ENCODE data around the gene KDM3A.

Gene KDM3A

GRCh38 chr2:86498468-86499260, 57.5 kb downstream of the KDM3A start:
- ChIA-PET POLR2A (no interaction called here), CTCF (interaction anchor here (0.7 kb wide), 1 partner anchor 95 kb away, joined by 3 read pairs; no protein-coding TSS in a partner anchor)
- no peak for DNase-seq (ENCODE audit: extremely low spot score)
- TF ChIP-seq BHLHE40 (IDR thresholded peaks at IDR 0.05; ENCODE audit: borderline replicate concordance) (no peak), CTBP1 (IDR thresholded peaks at IDR 0.05; ENCODE audit: borderline replicate concordance) (no peak), ELF4 (IDR thresholded peaks at IDR 0.05) (no peak), PKNOX1 (IDR thresholded peaks at IDR 0.05) (no peak), ZNF384 (IDR thresholded peaks at IDR 0.05) (no peak), FOXM1 (IDR thresholded peaks at IDR 0.05; ENCODE audit: borderline replicate concordance) (no peak), FOXK2 (IDR thresholded peaks at IDR 0.05) (no peak), TARDBP (IDR thresholded peaks at IDR 0.05) (no peak), LEF1 (IDR thresholded peaks at IDR 0.05; ENCODE audit: borderline replicate concordance) (no peak), SP1 (IDR thresholded peaks at IDR 0.05) (no peak), ARNT (IDR thresholded peaks at IDR 0.05) (no peak), SUZ12 (IDR thresholded peaks at IDR 0.05) (no peak), NFRKB (IDR thresholded peaks at IDR 0.05) (no peak), L3MBTL2 (conservative IDR thresholded peaks at IDR 0.05) (no peak)

GRCh38 chr2:86499326-86499725, 58.2 kb downstream of the KDM3A start:
- no peak for TF ChIP-seq HDGF (IDR thresholded peaks at IDR 0.05; ENCODE audit: borderline replicate concordance)
- no peak for TF ChIP-seq ZNF384 (IDR thresholded peaks at IDR 0.05)
- no peak for TF ChIP-seq ELF4 (IDR thresholded peaks at IDR 0.05)
- no peak for DNase-seq (ENCODE audit: extremely low spot score)
- CTCF ChIA-PET: interaction anchor here (0.7 kb wide), 1 partner anchor 96 kb away, joined by 3 read pairs; no protein-coding TSS in a partner anchor
- POLR2A ChIA-PET: no interaction called here

GRCh38 chr2:86500325-86501083, 59.3 kb downstream of the KDM3A start:
- TF ChIP-seq FOXK2 (IDR thresholded peaks at IDR 0.05) (no peak), CTBP1 (IDR thresholded peaks at IDR 0.05; ENCODE audit: borderline replicate concordance) (no peak), ELF4 (IDR thresholded peaks at IDR 0.05) (no peak), TARDBP (IDR thresholded peaks at IDR 0.05) (no peak), L3MBTL2 (conservative IDR thresholded peaks at IDR 0.05) (no peak), FOXM1 (IDR thresholded peaks at IDR 0.05; ENCODE audit: borderline replicate concordance) (no peak), NFRKB (IDR thresholded peaks at IDR 0.05) (no peak), BHLHE40 (IDR thresholded peaks at IDR 0.05; ENCODE audit: borderline replicate concordance) (no peak), HDGF (IDR thresholded peaks at IDR 0.05; ENCODE audit: borderline replicate concordance) (no peak), SP1 (IDR thresholded peaks at IDR 0.05) (no peak), SUZ12 (IDR thresholded peaks at IDR 0.05) (no peak), FOXA1 (IDR thresholded peaks at IDR 0.05) (no peak), ZNF384 (IDR thresholded peaks at IDR 0.05) (no peak), PKNOX1 (IDR thresholded peaks at IDR 0.05) (no peak), LEF1 (IDR thresholded peaks at IDR 0.05; ENCODE audit: borderline replicate concordance) (no peak), ARNT (IDR thresholded peaks at IDR 0.05) (no peak)
- ChIA-PET POLR2A (no interaction called here), CTCF (no interaction called here)
- DNase-seq (ENCODE audit: extremely low spot score): no peak

GRCh38 chr2:86507600-86507999, 66.4 kb downstream of the KDM3A start:
- no peak for DNase-seq (ENCODE audit: extremely low spot score)
- CTCF ChIA-PET: interaction anchor here (0.8 kb wide), 1 partner anchor 302 kb away, joined by 4 read pairs; no protein-coding TSS in a partner anchor
- POLR2A ChIA-PET: no interaction called here
- TF ChIP-seq BHLHE40 (IDR thresholded peaks at IDR 0.05; ENCODE audit: borderline replicate concordance): no peak
- no peak for TF ChIP-seq NFRKB (IDR thresholded peaks at IDR 0.05)

GRCh38 chr2:86510436-86510933, 69.3 kb downstream of the KDM3A start:
- POLR2A ChIA-PET: no interaction called here
- no peak for DNase-seq (ENCODE audit: extremely low spot score)
- CTCF ChIA-PET: no interaction called here
- TF ChIP-seq PKNOX1 (IDR thresholded peaks at IDR 0.05): no peak
- no peak for TF ChIP-seq ARNT (IDR thresholded peaks at IDR 0.05)

- POLR2A ChIA-PET: no interaction called here
- TF ChIP-seq CTBP1 (IDR thresholded peaks at IDR 0.05; ENCODE audit: borderline replicate concordance) (no peak), FOXM1 (IDR thresholded peaks at IDR 0.05; ENCODE audit: borderline replicate concordance) (no peak), ELF4 (IDR thresholded peaks at IDR 0.05) (no peak), TARDBP (IDR thresholded peaks at IDR 0.05) (no peak), SP1 (IDR thresholded peaks at IDR 0.05) (no peak), ARNT (IDR thresholded peaks at IDR 0.05) (no peak)
- no peak for DNase-seq (ENCODE audit: extremely low spot score)
- CTCF ChIA-PET: no interaction called here
These were observed 70.9 kb downstream of the KDM3A start for GRCh38 chr2:86512034-86512433.

Data from HEK293T (cell line).